ENCODE results near the gene ZBBX. TPM values are rescaled to one million over a fixed set of nuclear protein-coding genes. Genes with fewer than 3 reads are reported as not detected.
A peak's percentile ranks its signal among the peaks of the same experiment; 100 is the strongest.
"Not testable (repeated sequence)": the region's sequence is repeated elsewhere in the genome, so short reads cannot be mapped to it uniquely, and the experiment has no call there.

The ZBBX gene
- not detected for total RNA-seq
- not detected for polyA plus RNA-seq
- long read RNA-seq, donor 1, result 0 reads
- long read RNA-seq, donor 2, result 0 reads
- long read RNA-seq, donor 3, result 0 reads
- long read RNA-seq, donor 4, result 0 reads

- DNase-seq (peak; percentile 76 to 91 (median 91)), ATAC-seq (peak; percentile 93 to 97)
- WGBS, result 2% methylated on average over 28 of the region's 28 CpGs
- no peaks in the 10 kb centered on the region for H3K27me3 ChIP-seq (ENCODE audit: control insufficient read depth, insufficient read depth)
- intact Hi-C loops (cut with DNase I), result no loop called here
- H3K4me1 ChIP-seq (ENCODE audit: control insufficient read depth, insufficient read depth, low read length), result peaks cover 2% of the 10 kb centered on the region
- peak within 1 kb of the TSS; percentile 44 for H3K4me3 ChIP-seq (ENCODE audit: low read length)
- H3K27ac ChIP-seq (ENCODE audit: low read length), result no peak within 1 kb of the TSS
- H3K9me3 ChIP-seq (ENCODE audit: control insufficient read depth, low read length), result no peaks in the 10 kb centered on the region
These were observed at the start of gene ZBBX for GRCh38 chr3:167380004-167380689. Gene ZBBX, minus strand, starts transcription at chr3:167380297. Its CDS starts 7,396 bp downstream, at chr3:167372901.

DNA sequence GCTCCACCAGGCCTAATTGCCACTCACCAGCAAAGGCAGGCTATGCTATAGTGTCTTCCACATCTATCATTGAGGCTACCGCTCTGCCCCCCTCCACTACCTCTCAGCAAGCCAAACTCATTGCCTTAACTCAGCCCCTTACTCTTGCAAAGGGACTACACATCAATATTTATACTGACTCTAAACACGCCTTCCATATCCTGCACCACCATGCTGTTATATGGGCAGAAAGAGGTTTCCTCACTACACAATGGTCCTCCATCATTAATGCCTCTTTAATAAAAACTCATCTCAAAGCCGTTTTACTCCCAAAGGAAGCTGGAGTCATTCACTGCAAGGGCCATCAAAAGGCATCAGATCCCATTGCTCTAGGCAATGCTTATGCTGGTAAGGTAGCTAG is 46.9 kb upstream of the ZBBX start:
- ATAC-seq; H3K27me3 ChIP-seq (ENCODE audit: control insufficient read depth, insufficient read depth); DNase-seq; H3K4me3 ChIP-seq (ENCODE audit: low read length); H3K27ac ChIP-seq (ENCODE audit: low read length); H3K9me3 ChIP-seq (ENCODE audit: control insufficient read depth, low read length); H3K4me1 ChIP-seq (ENCODE audit: control insufficient read depth, insufficient read depth, low read length); intact Hi-C loops (cut with DNase I): not testable (repeated sequence)
- WGBS, result 91% methylated on average over 3 of the region's 3 CpGs

DNA sequence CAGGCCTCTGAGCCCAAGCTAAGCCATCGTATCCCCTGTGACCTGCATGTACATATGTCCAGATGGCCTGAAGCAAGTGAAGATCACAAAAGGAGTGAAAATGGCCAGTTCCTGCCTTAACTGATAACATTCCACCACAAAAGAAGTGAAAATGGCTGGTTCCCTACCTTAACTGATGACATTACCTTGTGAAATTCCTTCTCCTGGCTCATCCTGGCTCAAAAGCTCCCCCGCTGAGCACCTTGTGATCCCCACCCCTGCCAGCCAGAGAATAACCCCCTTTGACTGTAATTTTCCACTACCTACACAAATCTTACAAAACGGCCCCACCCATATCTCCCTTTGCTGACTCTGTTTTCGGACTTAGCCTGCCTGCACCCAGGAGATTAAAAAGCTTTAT is 42.3 kb upstream of the ZBBX start:
- intact Hi-C loops (cut with DNase I); ATAC-seq; DNase-seq; H3K27ac ChIP-seq (ENCODE audit: low read length); H3K4me1 ChIP-seq (ENCODE audit: control insufficient read depth, insufficient read depth, low read length); H3K27me3 ChIP-seq (ENCODE audit: control insufficient read depth, insufficient read depth); H3K9me3 ChIP-seq (ENCODE audit: control insufficient read depth, low read length); H3K4me3 ChIP-seq (ENCODE audit: low read length): not testable (repeated sequence)
- 85% methylated on average over 4 of the region's 4 CpGs for WGBS

- DNase-seq (no peak), ATAC-seq (no peak)
- WGBS, result 56% methylated on average over 1 of the region's 1 CpG
- intact Hi-C loops (cut with DNase I), result loop anchor here (5.0 to 10.0 kb wide), 3 partner anchors 273 to 475 kb away; no protein-coding TSS in a partner anchor
- Histone ChIP-seq H3K27ac (ENCODE audit: low read length) (no peak overlapping the region), H3K4me3 (ENCODE audit: low read length) (no peak overlapping the region), H3K4me1 (ENCODE audit: control insufficient read depth, insufficient read depth, low read length) (no peaks in the 10 kb centered on the region), H3K9me3 (ENCODE audit: control insufficient read depth, low read length) (no peaks in the 10 kb centered on the region), H3K27me3 (ENCODE audit: control insufficient read depth, insufficient read depth) (no peaks in the 10 kb centered on the region)
These were observed 29.5 kb upstream of the ZBBX start for GRCh38 chr3:167409611-167410010.

DNA sequence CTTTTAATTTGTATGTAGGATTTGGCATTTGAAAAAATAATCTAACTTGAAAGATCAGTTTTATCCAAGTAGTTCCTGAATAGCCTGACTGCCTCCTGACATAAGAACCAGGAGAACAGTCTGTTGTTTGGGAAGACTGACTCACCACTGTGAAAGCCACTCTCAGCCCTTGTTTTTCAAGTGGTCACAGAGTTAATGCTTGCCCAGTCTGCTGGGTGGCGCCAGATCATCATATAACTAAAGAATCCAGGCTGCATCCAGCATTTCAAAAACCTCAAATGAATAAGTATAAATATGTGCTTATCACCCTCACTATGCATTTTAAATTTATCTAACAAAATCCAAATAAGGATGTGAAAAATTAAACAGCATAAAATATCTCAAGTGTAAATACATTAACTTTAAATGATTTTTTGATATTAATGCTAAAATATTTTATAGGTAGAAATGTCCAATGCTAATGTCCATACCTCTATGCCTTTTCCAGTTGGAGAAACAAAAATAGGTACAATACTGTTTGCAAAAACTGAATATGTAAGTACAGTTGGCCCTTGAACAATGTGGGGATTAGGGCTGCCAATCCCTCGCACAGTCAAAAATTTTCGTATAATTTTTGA is 26.9 kb upstream of the ZBBX start:
- Histone ChIP-seq H3K27ac (ENCODE audit: low read length) (no peak overlapping the region), H3K27me3 (ENCODE audit: control insufficient read depth, insufficient read depth) (no peaks in the 10 kb centered on the region), H3K4me1 (ENCODE audit: control insufficient read depth, insufficient read depth, low read length) (no peaks in the 10 kb centered on the region), H3K9me3 (ENCODE audit: control insufficient read depth, low read length) (no peaks in the 10 kb centered on the region), H3K4me3 (ENCODE audit: low read length) (no peak overlapping the region)
- ATAC-seq (peak; percentile 83 to 88), DNase-seq (peak; percentile 14 to 39 (median 30))
- 65% methylated on average over 3 of the region's 3 CpGs for WGBS
- intact Hi-C loops (cut with DNase I), result loop anchor here (5.0 to 10.0 kb wide), 3 partner anchors 275 to 478 kb away; no protein-coding TSS in a partner anchor

GRCh38 chr3:167397826-167398225 is 17.7 kb upstream of the ZBBX start:
- intact Hi-C loops (cut with DNase I), result no loop called here
- Histone ChIP-seq H3K4me3 (ENCODE audit: low read length) (no peak overlapping the region), H3K9me3 (ENCODE audit: control insufficient read depth, low read length) (no peaks in the 10 kb centered on the region), H3K27me3 (ENCODE audit: control insufficient read depth, insufficient read depth) (no peaks in the 10 kb centered on the region), H3K4me1 (ENCODE audit: control insufficient read depth, insufficient read depth, low read length) (no peaks in the 10 kb centered on the region), H3K27ac (ENCODE audit: low read length) (no peak overlapping the region)
- no peak for DNase-seq
- ATAC-seq, result no peak
- 18% methylated on average over 1 of the region's 1 CpG for WGBS

- Histone ChIP-seq H3K4me3 (ENCODE audit: low read length) (no peak overlapping the region), H3K9me3 (ENCODE audit: control insufficient read depth, low read length) (no peaks in the 10 kb centered on the region), H3K27me3 (ENCODE audit: control insufficient read depth, insufficient read depth) (no peaks in the 10 kb centered on the region), H3K4me1 (ENCODE audit: control insufficient read depth, insufficient read depth, low read length) (no peaks in the 10 kb centered on the region), H3K27ac (ENCODE audit: low read length) (no peak overlapping the region)
- DNase-seq (no peak), ATAC-seq (no peak)
- intact Hi-C loops (cut with DNase I), result no loop called here
- WGBS, result 78% methylated on average over 2 of the region's 2 CpGs
These were observed 16.0 kb upstream of the ZBBX start for GRCh38 chr3:167396075-167396474.

DNA sequence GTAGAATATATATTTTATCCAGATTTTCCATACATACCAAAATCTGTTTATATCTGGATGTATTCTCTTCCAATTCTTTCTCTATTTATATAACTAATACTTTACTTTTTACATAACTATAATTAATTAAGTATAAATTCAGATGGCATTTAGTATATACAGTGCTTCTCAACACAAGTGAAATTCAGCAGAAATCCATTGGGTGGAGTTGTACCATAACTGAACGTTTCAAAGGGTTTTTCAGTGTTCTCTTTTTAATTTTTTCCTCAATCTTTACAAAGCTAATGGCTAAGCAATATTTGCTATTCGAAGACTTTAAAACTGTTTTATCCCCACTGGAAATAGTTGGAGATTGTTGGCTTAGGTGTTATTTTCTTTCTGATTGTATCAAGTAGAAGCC is 13.9 kb upstream of the ZBBX start:
- intact Hi-C loops (cut with DNase I), result no loop called here
- 43% methylated on average over 2 of the region's 2 CpGs for WGBS

DNA sequence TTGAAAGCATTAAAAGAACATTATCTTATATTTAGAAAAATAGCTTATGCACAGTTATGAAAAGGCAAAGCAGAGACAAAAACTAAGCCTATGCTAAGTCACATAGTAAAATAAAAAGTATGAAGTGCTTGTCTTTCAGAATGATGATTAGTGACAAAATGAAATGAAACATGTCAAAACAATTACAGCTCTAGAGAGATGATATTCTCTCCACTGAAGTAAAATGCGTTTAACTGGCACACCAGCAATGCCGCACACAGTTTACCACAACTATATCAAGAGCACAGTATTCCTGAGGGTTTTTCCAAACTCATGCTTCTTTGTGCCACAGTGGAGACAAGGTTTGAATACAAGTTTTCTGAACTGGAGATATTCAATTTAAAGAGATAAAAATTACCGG is 2.1 kb upstream of the ZBBX start:
- DNase-seq, result no peak
- Histone ChIP-seq H3K4me1 (ENCODE audit: control insufficient read depth, insufficient read depth, low read length) (peaks cover 2% of the 10 kb centered on the region), H3K4me3 (ENCODE audit: low read length) (no peak overlapping the region), H3K27ac (ENCODE audit: low read length) (no peak overlapping the region), H3K27me3 (ENCODE audit: control insufficient read depth, insufficient read depth) (no peaks in the 10 kb centered on the region), H3K9me3 (ENCODE audit: control insufficient read depth, low read length) (no peaks in the 10 kb centered on the region)
- WGBS, result 89% methylated on average over 3 of the region's 3 CpGs
- no peak for ATAC-seq
- intact Hi-C loops (cut with DNase I), result no loop called here

More for the DNA sequence above, 13.9 kb upstream of the ZBBX start:
- Histone ChIP-seq H3K4me3 (ENCODE audit: low read length) (no peak overlapping the region), H3K27ac (ENCODE audit: low read length) (no peak overlapping the region), H3K27me3 (ENCODE audit: control insufficient read depth, insufficient read depth) (no peaks in the 10 kb centered on the region), H3K4me1 (ENCODE audit: control insufficient read depth, insufficient read depth, low read length) (no peaks in the 10 kb centered on the region), H3K9me3 (ENCODE audit: control insufficient read depth, low read length) (no peaks in the 10 kb centered on the region)
- ATAC-seq, result no peak
- no peak for DNase-seq

DNA sequence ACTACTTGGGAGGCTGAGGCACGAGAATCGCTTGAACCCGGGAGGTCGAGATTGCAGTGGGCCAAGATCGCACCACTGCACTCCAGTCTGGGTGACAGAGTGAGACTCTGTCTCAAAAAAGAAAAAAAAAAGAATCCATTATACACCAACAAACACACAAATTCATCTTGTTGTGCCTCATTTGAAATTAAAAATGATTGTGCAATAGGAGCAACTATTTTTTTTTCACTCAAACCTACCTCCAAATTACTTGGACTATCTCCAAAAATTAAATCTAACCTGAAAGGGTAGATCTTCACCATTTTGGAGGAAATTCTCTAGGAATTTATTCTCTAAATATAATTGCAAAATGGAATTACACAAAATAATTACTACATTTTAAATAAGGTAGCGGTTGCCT is 4.6 kb downstream of the ZBBX start:
- no peaks in the 10 kb centered on the region for H3K9me3 ChIP-seq (ENCODE audit: control insufficient read depth, low read length)
- H3K27ac ChIP-seq (ENCODE audit: low read length), result no peak overlapping the region
- H3K4me1 ChIP-seq (ENCODE audit: control insufficient read depth, insufficient read depth, low read length), result peaks cover 2% of the 10 kb centered on the region
- intact Hi-C loops (cut with DNase I), result no loop called here
- WGBS, result 98% methylated on average over 6 of the region's 6 CpGs
- DNase-seq (no peak), ATAC-seq (no peak)
- no peaks in the 10 kb centered on the region for H3K27me3 ChIP-seq (ENCODE audit: control insufficient read depth, insufficient read depth)
- no peak overlapping the region for H3K4me3 ChIP-seq (ENCODE audit: low read length)

- intact Hi-C loops (cut with DNase I), result no loop called here
- DNase-seq, result peak in 1 of 3 donors; percentile 11
- Histone ChIP-seq H3K4me1 (ENCODE audit: control insufficient read depth, insufficient read depth, low read length) (no peaks in the 10 kb centered on the region), H3K27me3 (ENCODE audit: control insufficient read depth, insufficient read depth) (no peaks in the 10 kb centered on the region), H3K27ac (ENCODE audit: low read length) (no peak overlapping the region), H3K9me3 (ENCODE audit: control insufficient read depth, low read length) (no peaks in the 10 kb centered on the region), H3K4me3 (ENCODE audit: low read length) (no peak overlapping the region)
- no peak for ATAC-seq
- 88% methylated on average over 3 of the region's 3 CpGs for WGBS
These were observed 8.0 kb downstream of the ZBBX start for GRCh38 chr3:167372138-167372537.
